HL-60/S4 treated with retinoic acid at 250 ng/mL for 4 days and 3 days (cell line): Measurements from ENCODE around the gene KREMEN1.

ENCODE experiments used
- in situ Hi-C: fragments of 300-500 bp; cut with MboI; formaldehyde crosslinking; loops from 2 replicates; pipeline ENCODE4 v1.7.0; 2022; ENCODE audit warnings: low sequenced_read_pairs

The KREMEN1 gene

GRCh38 chr22:29203488-29204454 is 130.9 kb downstream of the KREMEN1 start:
- in situ Hi-C loops: no loop called here

DNA sequence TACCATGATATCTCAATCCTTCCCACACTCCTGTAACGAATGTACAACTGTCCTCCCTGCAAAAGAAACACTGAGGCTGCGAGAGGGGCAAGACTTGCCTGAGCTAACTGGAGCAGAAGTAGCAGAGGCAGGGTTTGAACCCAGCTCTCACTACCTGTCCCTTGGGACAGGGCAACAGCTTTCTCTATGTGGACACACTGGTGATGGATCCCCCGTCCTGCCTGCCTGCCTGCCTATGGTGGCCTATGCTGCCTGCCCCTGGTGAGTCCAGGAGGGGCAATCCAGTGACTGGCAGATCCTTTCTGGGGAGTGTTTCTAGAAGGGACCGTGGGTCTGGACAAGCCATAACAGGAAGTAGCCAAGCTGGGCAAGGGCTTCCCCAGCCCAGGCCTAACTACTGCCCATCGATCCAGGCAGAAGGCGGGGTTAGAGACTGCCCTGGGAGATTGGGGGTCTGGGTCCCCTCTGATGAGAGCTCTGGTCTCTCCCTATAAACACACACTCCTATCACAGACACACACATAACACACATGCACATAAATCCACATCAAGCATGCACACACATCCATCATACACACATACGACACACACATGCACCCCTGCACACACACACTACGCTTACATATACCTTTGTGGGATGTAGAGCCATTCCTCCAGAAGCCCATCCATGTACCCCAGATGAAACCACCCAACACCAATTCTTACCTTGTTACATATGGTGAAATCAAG is 131.8 kb downstream of the KREMEN1 start:
- in situ Hi-C loops: no loop called here

GRCh38 chr22:29205252-29205593 is 132.4 kb downstream of the KREMEN1 start:
- in situ Hi-C loops: no loop called here

GRCh38 chr22:29205594-29206371 is 132.9 kb downstream of the KREMEN1 start, which contains the start of gene EMID1:
EMID1 (plus strand) TSS chr22:29205896; CDS start chr22:29206039, 143 bp downstream.
- in situ Hi-C loops: no loop called here

DNA sequence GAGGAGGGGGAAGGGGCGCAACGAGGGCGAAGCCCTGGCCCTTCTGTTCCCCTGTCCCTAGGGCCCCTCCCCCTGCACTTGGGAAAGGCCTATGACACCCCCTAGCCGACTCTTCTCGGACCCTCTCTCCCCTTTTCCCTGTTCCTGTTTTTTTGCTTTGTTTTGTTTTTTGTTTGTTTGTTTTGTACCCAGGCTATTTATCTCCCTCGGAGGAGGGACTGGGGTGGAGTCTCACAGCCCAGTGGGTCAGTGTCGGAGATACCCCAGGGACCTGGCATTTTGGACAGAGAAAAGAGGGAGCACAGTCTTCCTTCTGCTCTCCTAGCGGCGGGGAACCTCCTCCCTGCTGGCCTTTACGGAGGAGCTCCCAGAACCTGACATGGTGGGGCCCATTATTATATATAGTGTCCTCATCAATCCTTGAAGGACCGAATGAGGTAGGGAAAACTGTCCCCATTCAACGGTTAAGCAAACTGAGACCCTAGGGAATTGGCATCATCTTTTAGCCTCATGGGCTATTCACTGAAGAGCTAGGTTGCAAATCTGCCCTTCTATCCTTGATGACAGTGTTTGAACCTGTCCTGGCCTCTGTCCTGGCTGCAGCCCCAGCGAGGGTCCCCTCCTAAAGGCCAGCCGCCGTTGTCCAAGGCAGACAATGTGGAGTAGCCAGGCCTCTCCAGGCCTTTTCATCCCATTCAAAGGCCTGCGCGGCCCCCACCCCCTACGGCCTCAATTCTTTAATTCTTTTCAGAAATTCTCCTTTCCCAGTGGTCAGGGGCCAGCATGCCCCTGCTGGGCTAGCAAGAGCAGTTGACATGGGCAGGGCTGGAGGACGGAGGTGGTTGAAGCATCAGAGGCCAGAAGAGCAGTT is 133.8 kb downstream of the KREMEN1 start:
- in situ Hi-C loops: no loop called here

DNA sequence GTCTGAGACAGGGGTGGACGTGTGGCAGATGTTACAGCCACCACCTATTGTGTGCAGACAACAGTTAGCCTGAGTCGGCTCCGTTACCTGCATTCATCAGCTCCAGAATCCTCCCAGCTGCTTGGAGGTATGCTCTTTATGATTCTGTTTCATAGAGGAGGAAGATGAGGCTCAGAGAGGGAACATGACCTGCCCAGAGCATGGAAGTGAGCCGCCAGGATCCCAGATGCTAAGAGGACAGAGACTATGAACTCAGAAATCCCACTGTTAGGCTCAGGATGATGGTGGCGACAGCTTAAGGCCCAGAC is 134.4 kb downstream of the KREMEN1 start:
- in situ Hi-C loops: no loop called here

- in situ Hi-C loops: no loop called here
These were observed 135.0 kb downstream of the KREMEN1 start for GRCh38 chr22:29207562-29208501.

DNA sequence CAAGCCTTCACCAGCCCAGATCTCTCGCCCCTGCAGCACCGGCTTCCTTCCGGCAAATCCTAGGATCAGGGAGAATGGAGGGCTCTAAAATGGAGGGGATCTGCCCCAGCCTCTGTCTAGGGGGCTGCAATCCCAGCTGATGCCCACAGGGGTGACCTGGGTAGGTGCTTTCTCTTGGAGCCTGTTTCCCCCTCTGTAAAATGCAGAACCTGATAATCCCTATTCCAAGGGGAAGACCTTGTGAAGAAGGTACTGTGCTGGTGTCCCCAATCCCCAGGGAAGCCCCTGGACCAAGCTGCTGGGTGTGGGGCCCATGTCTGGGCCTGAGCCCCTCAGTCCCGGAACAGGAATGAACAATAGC is 135.6 kb downstream of the KREMEN1 start:
- in situ Hi-C loops: no loop called here

- in situ Hi-C loops: no loop called here
These were observed 136.2 kb downstream of the KREMEN1 start for GRCh38 chr22:29208879-29209623.

DNA sequence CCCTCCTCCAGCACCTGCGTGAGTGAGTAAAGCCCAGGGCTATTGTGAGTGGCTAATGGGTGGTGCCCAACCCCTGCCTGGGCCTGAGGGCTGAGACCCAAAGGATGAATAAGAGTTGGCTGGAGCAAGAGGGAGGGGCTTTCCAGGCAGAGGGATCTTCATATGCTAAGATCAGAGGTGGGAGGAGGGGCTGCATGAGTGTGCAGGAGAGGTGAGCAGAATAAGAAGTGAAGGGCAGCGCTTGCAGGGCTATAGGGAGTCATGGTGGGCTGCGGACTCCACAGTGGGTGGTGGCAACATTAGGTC is 136.7 kb downstream of the KREMEN1 start:
- in situ Hi-C loops: no loop called here

GRCh38 chr22:29211066-29211465 is 138.2 kb downstream of the KREMEN1 start:
- in situ Hi-C loops: no loop called here

- in situ Hi-C loops: no loop called here
These were observed 138.6 kb downstream of the KREMEN1 start for GRCh38 chr22:29211466-29211865.

GRCh38 chr22:29212743-29213142 is 139.9 kb downstream of the KREMEN1 start:
- in situ Hi-C loops: no loop called here

GRCh38 chr22:29213493-29213892 is 140.7 kb downstream of the KREMEN1 start:
- in situ Hi-C loops: no loop called here

DNA sequence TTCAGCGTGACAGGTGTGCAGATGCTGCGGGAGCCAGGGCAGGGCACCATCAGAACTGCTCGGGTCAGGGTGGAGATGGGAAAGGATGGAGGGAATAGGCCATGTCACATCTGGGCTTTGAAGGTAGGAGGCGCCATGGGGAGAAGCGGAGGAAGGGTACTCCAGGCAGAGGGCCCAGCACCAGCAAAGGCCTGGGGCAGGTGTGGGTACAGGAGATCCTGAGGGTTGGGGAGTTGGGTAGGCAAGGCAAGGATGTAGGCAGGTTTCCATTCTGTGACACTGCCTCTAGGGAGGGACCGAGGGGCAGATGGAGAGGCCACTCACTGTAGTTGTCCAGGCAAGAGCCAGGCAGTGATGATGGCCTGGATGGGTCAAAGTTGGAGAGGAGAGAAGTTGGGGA is 141.4 kb downstream of the KREMEN1 start:
- in situ Hi-C loops: no loop called here

DNA sequence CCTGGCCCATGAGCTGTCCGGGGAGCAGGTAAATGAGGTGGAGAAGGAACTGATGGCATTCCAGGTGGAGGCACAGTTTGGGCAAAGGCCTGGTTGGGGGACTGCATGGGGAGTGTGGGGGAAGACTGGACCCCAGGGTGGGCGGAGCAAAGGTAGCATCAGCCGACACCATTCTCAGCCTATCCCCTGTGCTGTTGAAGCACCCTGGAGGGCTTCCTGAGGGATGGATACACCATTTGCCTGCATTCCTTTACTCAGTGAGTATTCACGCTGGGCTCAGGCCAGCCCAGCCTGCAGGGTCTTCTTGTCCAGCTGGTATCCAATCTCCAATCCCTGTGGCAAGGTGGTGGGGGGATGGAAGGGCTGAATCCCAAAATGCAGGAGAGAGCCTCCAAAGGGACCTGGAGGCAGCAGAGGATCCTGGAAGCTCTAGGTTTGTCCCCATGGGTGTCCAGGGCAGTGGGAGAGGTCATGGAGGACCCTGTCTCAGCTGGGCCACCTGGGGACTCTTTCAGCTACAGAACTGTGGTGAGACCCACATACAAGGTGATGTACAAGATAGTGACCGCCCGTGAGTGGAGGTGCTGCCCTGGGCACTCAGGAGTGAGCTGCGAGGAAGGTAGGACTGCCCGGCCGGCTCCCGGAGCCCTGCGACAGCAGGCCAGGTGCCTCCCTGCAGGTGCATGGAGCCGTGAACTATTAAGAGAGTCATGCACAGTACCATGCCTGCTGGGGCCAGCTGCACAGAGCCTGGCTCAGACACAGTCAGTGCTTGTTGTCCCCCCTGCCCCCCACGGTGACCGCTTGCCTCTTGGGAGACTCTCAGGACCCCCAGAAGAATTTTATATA is 142.4 kb downstream of the KREMEN1 start:
- in situ Hi-C loops: no loop called here

- in situ Hi-C loops: no loop called here
These were observed 143.4 kb downstream of the KREMEN1 start for GRCh38 chr22:29216011-29216872.
